T-helper 2 cell (primary cell): Measurements from ENCODE around the gene BORCS5.
"Not testable (repeated sequence)": the region's sequence is repeated elsewhere in the genome, so short reads cannot be mapped to it uniquely, and the experiment has no call there.

Experiments used
- DNase-seq, 5 experiments: peaks; one replicate each; pipeline versions ENCODE4 v3.0.0 to v3.0.0-alpha.2; 2012 to 2022

Gene BORCS5

GRCh38 chr12:12396694-12397093, 39.8 kb downstream of the BORCS5 start:
- no peak for DNase-seq

- DNase-seq, result no peak
Observed at GRCh38 chr12:12397184-12397583, 40.3 kb downstream of the BORCS5 start.

GRCh38 chr12:12398026-12398859, 41.4 kb downstream of the BORCS5 start:
- DNase-seq, result no peak

GRCh38 chr12:12399161-12399560, 42.3 kb downstream of the BORCS5 start:
- DNase-seq, result no peak

GRCh38 chr12:12399776-12400305, 43.0 kb downstream of the BORCS5 start:
- no peak for DNase-seq

- DNase-seq, result no peak
Observed at GRCh38 chr12:12400793-12401192, 43.9 kb downstream of the BORCS5 start.

GRCh38 chr12:12403264-12404248, 46.7 kb downstream of the BORCS5 start:
- peak in 1 of 5 experiments; percentile 75 for DNase-seq

GRCh38 chr12:12404297-12404696, 47.4 kb downstream of the BORCS5 start:
- no peak for DNase-seq

GRCh38 chr12:12405882-12406281, 49.0 kb downstream of the BORCS5 start:
- DNase-seq, result no peak

- DNase-seq, result no peak
Observed at GRCh38 chr12:12406762-12407161, 49.9 kb downstream of the BORCS5 start.

- DNase-seq, result peak in 2 of 5 experiments; percentile 17 to 80
Observed at GRCh38 chr12:12408265-12408690, 51.4 kb downstream of the BORCS5 start.

GRCh38 chr12:12409337-12409736, 52.5 kb downstream of the BORCS5 start:
- not testable (repeated sequence) for DNase-seq

GRCh38 chr12:12415886-12416285, 59.0 kb downstream of the BORCS5 start:
- DNase-seq, result no peak

GRCh38 chr12:12419165-12419564, 62.3 kb downstream of the BORCS5 start:
- DNase-seq, result not testable (repeated sequence)

- no peak for DNase-seq
Observed at GRCh38 chr12:12423367-12423766, 66.5 kb downstream of the BORCS5 start.

GRCh38 chr12:12425001-12425400, 68.1 kb downstream of the BORCS5 start:
- DNase-seq, result no peak

GRCh38 chr12:12425616-12426015, 68.7 kb downstream of the BORCS5 start:
- no peak for DNase-seq

- DNase-seq, result no peak
Observed at GRCh38 chr12:12427568-12427967, 70.7 kb downstream of the BORCS5 start.

- DNase-seq, result no peak
Observed at GRCh38 chr12:12428047-12428446, 71.2 kb downstream of the BORCS5 start.

- DNase-seq, result no peak
Observed at GRCh38 chr12:12428961-12429657, 72.2 kb downstream of the BORCS5 start.

- DNase-seq, result no peak
Observed at GRCh38 chr12:12432364-12432763, 75.5 kb downstream of the BORCS5 start.

GRCh38 chr12:12433203-12433731, 76.4 kb downstream of the BORCS5 start:
- no peak for DNase-seq
